Globus pallidus (tissue), 1 donor: ENCODE results near the gene ZNF385C.
A peak's percentile ranks its signal among the peaks of the same experiment; 100 is the strongest.

Experiments used
- DNase-seq: peaks from one replicate; pipeline ENCODE4 v3.0.0-alpha.2; 2015; ENCODE audit warnings: low spot score

ZNF385C gene

DNA sequence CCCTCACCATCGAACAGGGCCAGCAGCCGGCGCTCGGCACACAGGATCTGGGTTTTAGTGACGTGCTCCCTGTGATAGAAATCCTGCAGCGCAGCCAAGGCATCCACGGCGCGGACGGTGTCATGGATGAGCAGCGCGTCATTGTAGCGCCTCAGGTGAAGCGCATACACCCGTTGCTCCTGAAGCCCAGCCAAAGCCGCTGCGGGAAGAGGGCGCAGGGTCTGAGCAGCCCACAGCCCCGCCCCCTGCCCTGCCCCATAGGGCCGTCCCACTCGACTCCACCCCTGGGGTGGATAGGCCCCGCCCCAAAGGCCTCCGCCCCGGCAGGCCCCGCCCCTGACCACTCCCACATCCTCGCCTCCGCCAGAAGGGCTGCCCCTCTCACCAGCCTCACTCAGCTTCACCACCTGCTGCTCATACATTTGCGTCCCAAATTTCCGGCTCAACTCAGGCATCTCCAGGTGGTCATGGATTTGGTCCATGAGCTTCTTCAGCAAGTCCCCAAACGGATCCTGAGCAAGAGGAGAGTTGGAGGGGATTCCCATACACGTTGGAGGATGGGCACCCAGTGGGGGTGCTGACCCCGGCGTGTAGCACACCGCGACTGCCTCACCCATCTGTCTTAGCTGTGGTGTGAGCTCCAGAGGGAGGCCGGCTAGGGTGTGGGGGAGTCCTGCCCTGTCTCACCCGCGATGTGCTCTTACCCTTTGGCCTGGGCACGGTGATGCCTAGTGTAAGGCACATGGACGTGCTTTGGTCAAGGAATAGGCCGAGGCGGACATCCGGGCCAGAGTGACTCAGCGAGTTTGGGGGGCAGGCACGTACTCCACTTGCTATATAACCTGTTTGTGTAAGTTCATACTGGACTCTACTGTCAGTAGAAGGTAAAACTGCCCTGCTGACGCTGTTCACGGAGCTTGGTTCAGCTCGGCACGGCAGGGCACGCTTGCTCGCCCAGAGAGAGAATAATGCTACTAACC, 9.6 kb upstream of the ZNF385C start:
- no peak for DNase-seq

DNA sequence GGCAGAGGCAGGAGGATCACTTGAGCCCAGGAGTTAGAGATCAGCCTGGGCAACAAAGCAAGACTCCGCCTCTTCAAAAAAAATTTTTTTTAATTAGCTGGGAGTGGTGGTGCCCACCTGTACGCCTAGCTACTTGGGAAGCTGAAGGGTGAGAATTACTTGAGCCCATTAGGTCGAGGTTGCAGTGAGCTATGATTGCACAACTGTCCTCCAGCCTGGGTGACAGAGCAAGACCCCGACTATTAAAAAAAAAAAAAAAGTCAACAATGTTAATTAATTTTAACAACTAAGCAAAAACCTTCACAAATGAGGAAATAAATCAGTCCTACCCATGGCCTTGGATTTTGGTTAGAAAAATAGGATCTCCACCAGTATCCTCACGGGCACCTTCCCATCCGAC, 8.9 kb upstream of the ZNF385C start:
- no peak for DNase-seq

DNA sequence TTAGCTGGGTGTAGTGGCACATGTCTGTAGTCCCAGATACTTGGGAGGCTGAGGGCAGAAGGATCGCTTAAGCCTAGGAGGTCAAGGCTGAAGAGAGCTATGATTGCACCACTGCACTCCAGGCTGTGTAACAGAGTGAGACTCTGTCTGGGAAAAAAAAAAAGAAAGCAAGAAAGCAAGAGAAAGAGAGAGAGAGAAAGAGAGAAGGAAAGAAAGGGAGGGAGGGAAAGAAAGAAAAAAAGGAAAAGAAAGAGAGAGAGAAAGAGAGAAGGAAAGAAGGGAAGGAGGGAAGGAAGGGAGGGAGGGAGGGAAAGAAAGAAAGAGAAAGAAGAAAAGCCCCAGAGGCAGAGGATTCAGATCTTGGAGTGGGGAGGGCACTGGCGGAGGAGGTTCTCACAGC, 7.7 kb upstream of the ZNF385C start:
- no peak for DNase-seq

GRCh38 chr17:42104264-42104663, 6.0 kb upstream of the ZNF385C start:
- DNase-seq: no peak

DNA sequence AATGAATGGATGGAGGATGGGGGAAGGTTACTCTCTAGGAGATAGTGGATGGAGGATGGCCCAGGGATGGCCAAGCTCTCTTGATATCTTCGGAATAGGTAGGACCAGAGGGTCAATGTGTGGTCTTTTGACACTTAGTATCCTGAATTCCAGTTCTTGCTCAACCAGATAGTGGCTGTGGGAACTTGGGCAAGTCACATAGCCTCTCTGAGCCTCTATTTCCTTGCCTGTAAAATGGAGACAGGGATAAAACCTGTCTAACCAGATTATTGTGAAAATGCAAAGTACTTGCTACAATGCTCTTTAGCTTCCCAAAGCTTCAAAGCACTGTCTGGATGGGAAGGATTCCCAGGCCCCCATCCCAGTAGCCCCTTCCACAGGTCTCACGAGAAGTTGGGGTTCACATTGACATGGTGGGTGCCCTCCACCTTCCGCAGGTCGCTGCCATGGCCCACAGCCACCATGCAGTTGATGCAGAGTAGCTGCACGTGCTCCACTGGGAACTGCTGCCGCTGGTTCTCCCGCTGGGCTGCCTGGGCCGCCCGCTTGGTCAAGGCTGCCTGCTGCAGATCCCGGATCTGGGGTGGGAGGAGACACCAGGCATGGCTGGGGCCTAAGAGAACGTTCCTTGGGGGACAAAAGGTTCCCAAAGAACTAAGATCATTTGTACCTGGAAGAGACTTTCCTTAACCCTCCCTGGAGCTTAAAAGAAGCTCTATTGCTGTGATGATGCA, 5.1 kb upstream of the ZNF385C start:
- DNase-seq: no peak

DNA sequence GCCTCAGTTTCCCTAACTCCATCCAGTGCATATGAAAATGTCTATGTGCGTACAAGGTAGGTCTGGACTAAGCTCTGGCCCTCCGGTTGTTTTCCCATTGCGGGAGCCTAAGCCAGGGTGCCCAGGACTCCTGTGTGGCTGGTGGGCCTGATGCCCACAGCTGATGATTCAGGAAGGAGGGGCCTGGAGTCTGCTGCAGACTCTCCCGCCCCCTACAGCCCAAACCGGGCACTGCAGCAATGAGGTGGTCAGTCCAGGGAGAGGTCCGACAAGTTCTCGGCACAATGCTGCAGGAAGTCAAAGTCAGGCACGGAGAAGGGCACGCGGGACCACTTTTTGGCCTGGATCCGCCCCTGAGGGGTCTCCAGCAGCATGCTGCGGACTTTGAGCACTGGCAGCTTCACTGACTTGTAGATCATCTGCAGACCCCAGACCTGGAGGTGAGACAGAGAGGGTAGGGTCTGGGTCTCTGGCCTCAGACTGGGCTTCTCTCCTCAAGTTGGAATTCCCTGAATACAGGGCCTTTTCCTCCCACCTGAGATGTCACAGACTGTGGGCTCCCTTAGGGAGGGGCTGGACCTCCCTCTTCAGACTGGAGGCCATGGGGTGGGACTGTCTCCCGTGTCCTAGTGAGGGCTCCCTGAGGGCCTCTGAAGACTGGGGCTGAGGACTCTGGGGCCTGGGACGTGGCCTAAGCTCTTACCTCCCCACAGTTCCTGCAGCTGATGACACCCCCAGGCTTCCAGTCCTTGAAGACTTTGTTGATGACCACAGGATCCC, 3.4 kb upstream of the ZNF385C start:
- DNase-seq: peak; percentile 49

DNA sequence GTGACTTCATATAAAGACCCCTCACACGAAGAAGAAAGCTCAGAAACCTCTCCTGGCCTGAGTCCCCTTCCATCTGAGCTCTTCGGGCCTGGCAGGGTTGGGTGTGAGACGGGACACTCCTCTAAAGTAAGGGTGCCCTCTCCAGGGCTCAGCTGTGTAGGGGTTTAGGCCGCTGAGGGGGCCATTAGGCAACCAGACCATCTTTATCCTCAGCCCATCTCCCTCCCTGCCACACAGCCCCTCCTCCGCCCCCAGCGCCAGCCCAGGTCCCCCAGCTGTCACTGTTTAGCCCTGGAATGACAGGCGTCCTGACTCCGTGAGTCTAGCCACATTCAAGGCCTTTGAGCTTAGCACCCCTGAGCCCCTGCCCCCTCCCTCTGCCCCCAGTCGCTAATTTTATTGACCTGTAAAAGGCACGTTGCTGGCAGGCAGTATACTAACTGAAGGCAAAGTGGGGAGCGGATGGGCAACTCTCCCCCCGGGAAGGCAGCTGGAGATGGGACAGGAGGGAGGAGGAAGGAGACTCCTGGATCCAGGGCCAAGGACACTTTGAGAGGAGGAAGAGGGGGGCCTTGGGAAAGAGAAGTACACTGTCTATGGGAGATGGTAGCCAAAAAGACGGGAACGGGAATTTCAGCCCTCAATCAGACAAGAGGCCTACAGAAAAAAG, 592 bp upstream of the ZNF385C start:
- no peak for DNase-seq

DNA sequence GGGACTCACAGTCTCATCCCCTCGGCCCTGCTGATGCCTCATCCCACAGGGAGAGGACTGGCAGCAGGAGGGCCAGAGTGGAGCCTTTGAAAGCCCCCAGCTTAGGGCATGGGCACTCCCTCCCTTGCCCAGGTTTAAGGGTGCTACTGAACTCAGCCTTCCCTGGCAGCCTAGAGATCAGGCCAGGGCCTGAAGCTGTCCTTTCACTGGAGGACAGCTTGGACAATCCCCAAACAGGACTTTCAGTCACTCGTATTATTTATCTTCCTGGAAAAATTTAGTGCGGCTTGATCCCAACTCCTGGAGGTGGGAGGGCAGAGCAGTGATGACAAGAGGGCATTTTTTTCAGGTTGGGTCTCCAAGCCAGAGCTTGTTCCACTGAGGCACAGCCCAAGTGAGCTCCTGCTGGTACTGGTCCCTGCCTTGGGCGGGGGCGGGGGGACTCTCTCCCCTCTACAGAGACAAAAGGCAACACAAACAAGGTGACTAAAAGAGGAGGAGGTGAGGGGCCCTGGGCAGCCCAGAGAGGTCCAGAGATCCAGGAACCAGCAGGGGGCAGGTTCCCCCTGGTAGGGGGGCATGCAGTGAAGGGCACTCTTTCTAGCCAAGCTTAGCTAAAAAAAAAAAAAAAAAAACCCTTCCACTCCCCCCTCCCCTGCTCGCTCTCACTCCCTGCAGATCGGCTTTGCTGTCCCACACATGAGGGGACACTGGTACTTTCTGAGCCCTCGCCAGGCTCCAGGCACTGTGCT, 1.7 kb downstream of the ZNF385C start:
- DNase-seq: no peak

DNA sequence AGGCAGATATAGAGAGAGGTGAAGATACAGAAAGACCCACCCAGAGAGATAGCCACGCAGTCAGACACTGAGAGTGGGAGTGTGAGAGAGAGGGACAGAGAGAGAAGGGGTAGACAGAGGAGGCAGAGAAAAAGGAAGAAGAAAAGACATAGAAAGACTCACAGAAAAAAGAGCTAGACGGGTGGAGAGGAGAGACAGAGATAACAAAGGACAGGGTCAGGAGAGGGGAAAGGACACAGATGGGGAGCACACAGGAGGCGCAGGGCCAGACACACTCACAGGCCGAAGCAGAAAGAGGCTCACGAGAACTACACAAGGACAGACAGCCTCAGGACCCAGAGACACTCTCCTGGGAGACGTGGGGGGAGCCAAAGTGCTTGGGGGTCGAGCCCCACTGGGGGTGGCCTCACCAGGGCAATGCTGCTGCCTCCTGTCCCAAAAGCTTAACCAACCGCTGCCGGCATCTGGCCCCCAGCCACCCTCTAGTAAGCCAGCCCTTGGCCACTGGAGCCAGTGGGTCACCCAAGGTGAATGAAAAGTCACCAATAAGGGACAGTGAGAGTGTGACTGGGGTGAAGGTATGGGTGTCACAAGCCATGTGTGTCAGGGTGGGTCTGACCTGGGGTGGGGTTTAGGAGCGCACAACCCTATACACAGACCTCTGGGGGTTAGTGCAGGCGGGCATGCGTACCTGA, 3.8 kb downstream of the ZNF385C start:
- no peak for DNase-seq

GRCh38 chr17:42092939-42093338, 5.3 kb downstream of the ZNF385C start:
- no peak for DNase-seq

GRCh38 chr17:42090964-42091790, 7.1 kb downstream of the ZNF385C start:
- no peak for DNase-seq

- DNase-seq: no peak
Observed at GRCh38 chr17:42088736-42089135, 9.5 kb downstream of the ZNF385C start.

DNA sequence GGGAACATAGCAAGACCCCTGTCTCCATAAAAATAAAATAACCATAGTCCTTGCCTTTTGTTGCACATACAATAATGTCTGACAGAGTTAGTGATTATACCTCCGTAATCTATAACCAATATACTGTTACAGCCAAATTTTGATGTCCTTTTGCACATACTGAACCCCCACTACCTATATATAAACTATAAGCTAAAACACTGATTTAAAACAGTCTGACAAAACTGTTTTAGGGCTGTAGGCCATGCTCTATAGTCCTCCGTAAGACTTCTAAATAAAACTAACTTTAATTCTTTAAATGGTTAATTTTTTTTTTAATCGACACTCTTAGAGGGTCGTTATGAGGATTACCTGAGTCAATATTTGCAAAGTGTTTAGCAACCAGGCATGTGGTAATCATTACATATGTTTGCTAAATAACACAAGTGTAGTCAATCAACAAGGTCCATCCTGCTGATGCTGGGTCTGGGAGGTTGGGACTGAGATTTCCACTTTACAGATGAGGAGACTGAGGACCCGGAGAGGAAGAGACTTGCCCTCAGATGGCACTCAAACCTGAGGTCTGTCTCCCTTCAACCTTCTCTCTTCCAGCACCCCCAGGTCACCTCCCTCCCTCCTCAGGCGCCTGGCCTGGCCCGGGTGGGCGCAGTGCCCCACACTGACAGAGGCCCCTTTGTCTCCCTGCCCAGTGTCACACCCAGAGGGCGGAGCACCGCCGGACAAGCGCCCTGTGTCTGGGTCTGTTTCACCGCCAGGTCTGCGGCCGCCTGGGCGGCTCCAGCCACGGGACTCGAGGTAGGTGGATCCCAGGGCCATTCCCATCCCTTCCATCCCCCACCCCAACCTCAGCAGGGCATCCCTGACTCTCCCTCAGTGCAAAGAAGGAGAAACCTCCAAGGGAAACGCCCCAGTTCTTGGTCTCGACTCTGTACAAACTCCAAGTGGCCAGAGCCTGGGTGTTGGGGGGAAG, 10.3 kb downstream of the ZNF385C start:
- peak; percentile 68 for DNase-seq

- no peak for DNase-seq
Observed at GRCh38 chr17:42087042-42087701, 11.1 kb downstream of the ZNF385C start.

GRCh38 chr17:42081516-42082129, 16.6 kb downstream of the ZNF385C start:
- no peak for DNase-seq

- no peak for DNase-seq
Observed at GRCh38 chr17:42079541-42079940, 18.7 kb downstream of the ZNF385C start.

GRCh38 chr17:42078396-42079043, 19.8 kb downstream of the ZNF385C start:
- no peak for DNase-seq
